OCI-M2 (cell line): ENCODE measurements around the gene TSPOAP1.

ENCODE experiments used
- DNase-seq: peaks from one replicate; lab custom pipeline; 2025; ENCODE audit not compliant: unreplicated experiment; lab: John Stamatoyannopoulos, UW

TSPOAP1 gene

DNA sequence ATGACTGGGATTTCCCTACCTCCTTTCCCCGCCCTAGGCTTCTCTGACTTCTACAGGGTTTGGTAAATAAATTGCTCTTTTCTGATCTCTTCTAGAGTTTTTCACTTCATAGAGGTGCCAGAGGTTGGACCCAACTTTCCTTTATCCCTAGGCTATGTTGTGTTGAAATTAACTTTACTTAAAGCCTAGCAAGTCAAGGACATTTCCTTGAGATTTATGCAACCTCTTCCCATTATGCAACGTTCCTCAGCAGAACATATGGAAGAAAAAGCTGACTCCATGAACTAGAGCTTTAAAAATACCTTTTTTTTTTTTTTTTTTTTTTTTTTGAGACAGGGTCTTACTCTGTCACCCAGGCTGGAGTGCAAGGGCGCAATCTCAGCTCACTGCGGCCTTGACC is 63.3 kb downstream of the TSPOAP1 start:
- no peak for DNase-seq

DNA sequence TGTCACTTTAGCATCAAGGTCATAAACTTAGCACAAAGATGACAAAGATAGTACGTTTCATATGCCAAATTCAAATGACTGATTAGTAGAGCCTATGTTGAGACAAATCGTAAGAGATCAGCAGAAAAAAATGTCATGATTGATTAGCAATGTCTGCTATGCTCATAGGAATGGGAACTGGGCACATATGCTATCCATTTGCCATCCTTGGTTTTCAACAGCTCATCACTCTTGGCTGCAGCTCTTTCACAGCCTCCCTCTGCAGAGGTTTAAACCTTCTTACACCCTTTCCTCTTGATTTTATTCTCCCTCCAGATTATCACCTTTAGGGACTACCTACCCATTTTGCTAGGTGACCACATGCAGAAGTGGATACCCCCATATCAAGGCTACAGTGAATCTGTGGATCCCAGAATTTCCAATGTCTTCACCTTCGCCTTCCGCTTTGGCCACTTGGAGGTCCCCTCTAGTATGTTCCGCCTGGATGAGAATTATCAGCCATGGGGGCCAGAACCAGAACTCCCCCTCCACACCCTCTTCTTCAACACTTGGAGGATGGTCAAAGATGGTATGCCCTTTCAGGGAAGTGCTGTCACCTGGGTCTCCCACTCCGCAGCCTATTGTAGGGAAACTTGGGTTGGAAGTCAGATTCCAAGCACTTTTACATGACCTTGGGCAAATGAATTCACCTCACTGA is 64.0 kb downstream of the TSPOAP1 start:
- no peak for DNase-seq

DNA sequence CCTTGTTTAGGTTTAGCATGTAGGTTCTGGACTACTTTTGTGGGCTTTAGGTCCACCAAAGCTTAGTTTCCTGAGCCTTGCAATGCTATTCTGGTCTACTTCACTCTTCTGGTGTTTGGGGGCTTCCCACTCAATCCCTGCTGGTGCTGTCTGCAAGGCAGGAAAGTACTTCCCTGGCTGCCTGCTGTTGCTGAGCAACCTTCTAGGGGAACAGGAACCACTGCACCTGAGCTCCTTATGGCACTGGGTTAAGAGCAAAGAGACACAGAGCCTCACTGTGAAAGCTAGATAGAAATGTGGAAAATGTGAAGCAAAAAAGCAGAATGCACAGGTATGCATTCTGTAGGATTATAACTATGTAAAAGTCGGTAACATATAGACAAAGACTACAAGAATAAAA is 64.8 kb downstream of the TSPOAP1 start:
- DNase-seq, result no peak

DNA sequence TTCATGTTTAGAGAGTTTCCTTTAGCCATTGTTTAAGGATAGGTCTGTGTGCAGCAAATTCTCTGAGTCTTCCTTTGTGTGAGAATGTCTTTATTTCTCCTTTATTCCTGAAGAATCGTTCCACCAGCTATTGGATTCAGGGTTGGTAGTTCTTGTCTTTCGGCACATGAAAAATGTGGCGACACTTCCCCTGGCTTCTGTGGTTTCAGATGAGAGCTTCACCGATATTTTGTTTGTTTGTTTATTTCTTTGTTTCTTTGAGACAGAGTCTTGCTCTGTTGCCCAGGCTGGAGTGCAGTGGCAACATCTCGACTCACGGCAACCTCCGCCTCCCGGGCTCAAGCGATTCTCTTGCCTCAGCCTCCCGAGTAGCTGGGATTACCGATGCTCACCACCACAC is 66.4 kb downstream of the TSPOAP1 start:
- no peak for DNase-seq

DNA sequence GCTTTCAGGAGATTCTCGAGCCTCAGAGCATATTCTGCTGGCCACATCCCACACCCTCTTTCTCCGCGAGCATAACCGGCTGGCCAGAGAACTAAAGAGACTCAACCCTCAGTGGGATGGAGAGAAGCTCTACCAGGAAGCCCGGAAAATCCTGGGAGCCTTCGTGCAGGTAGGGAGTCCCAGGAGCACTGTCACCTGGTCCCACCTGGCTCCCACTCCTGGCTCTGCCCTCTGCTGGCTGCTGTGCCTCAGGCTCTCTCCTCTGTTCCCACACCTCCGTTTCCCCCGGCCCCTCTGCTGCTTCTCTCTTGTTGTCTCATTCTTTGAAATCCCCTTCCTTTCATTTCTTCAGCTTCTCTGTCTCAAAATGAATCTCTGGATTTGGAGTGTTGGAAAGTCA is 73.8 kb downstream of the TSPOAP1 start:
- DNase-seq, result no peak

DNA sequence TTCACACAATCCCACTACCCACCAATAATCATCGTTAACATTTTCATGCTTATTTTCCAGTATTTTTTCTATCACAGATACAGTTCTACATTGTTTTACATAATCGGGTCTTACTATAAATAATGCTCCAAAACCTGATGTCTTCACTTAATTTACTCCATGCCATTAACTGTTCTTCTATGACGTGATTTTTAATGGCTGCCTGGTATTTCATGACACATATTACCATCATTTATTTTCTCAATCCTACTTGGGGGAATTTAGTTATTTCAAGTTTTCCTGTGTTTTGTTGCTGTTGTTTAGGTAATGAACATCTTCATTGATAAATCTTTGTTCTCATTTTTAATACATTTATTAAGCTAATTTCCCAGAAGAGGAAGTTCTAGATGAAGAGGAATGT is 75.5 kb downstream of the TSPOAP1 start:
- no peak for DNase-seq

DNA sequence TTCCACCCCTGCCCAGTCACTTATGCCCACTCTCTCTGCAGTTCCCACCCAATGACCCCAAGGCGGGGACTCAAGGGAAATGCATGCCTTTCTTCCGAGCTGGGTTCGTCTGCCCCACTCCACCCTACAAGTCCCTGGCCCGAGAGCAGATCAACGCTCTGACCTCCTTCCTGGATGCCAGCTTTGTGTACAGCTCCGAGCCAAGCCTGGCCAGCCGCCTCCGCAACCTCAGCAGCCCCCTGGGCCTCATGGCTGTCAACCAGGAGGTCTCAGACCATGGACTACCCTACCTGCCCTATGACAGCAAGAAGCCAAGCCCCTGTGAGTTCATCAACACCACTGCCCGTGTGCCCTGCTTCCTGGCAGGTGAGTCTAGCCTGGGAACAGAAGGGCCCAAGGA is 76.5 kb downstream of the TSPOAP1 start:
- no peak for DNase-seq
